ENCODE data around the gene TPPP2. TPM values are rescaled to one million over a fixed set of nuclear protein-coding genes. Genes with fewer than 3 reads are reported as not detected.
"Not testable (repeated sequence)": the region's sequence is repeated elsewhere in the genome, so short reads cannot be mapped to it uniquely, and the experiment has no call there.

TPPP2 gene
- total RNA-seq, 2 experiments from 2014 or later = not detected

GRCh38 chr14:20999591-20999990, 30.4 kb upstream of the TPPP2 start:
- Mint-ChIP-seq H3K36me3 (ENCODE audit: low read depth) (peaks cover 39% of the 10 kb centered on the region), H3K27ac (no peak overlapping the region), H3K27me3 (no peaks in the 10 kb centered on the region), H3K4me1 (ENCODE audit: low read depth) (peaks cover 34% of the 10 kb centered on the region), H3K4me3 (no peak overlapping the region), H3K9me3 (no peaks in the 10 kb centered on the region)
- DNase-seq = no peak
- intact Hi-C loops (cut with DNase I, micrococcal nuclease) = no loop called here
- TF ChIP-seq CTCF (IDR thresholded peaks at IDR 0.05) = no peak
- CTCF ChIA-PET = no interaction called here
- Histone ChIP-seq H3K27me3 (ENCODE audit: control insufficient read depth in 1 of 2, insufficient read depth in 2 of 2, low read length in 2 of 2) (no peaks in the 10 kb centered on the region), H3K27ac (ENCODE audit: low read depth in 1 of 2, low read length in 2 of 2) (no peak overlapping the region), H3K4me3 (ENCODE audit: low read length) (no peak overlapping the region), H3K36me3 (ENCODE audit: insufficient read depth, low read length) (peaks cover 28% of the 10 kb centered on the region), H3K4me1 (ENCODE audit: insufficient read depth, low read length) (no peaks in the 10 kb centered on the region), H3K9me3 (ENCODE audit: control insufficient read depth in 1 of 2, insufficient read depth in 1 of 2, low read length in 2 of 2) (no peaks in the 10 kb centered on the region)
- no peak for ATAC-seq (ENCODE audit: poor library complexity)
- POLR2A ChIA-PET = no interaction called here

GRCh38 chr14:21001218-21001617, 28.8 kb upstream of the TPPP2 start:
- H3K4me3 Mint-ChIP-seq = no peak overlapping the region
- no peak overlapping the region for H3K27ac Mint-ChIP-seq
- Histone ChIP-seq H3K27ac (ENCODE audit: low read depth in 1 of 2, low read length in 2 of 2) (no peak overlapping the region), H3K27me3 (ENCODE audit: control insufficient read depth in 1 of 2, insufficient read depth in 2 of 2, low read length in 2 of 2) (no peaks in the 10 kb centered on the region), H3K4me1 (ENCODE audit: insufficient read depth, low read length) (no peaks in the 10 kb centered on the region), H3K36me3 (ENCODE audit: insufficient read depth, low read length) (peaks cover 12% of the 10 kb centered on the region), H3K4me3 (ENCODE audit: low read length) (no peak overlapping the region), H3K9me3 (ENCODE audit: control insufficient read depth in 1 of 2, insufficient read depth in 1 of 2, low read length in 2 of 2) (no peaks in the 10 kb centered on the region)
- no peaks in the 10 kb centered on the region for H3K27me3 Mint-ChIP-seq
- intact Hi-C loops (cut with DNase I, micrococcal nuclease) = no loop called here
- ATAC-seq (ENCODE audit: poor library complexity) (no peak), DNase-seq (no peak)
- peaks cover 23% of the 10 kb centered on the region for H3K36me3 Mint-ChIP-seq (ENCODE audit: low read depth)
- no peak for TF ChIP-seq CTCF (IDR thresholded peaks at IDR 0.05)
- H3K9me3 Mint-ChIP-seq = no peaks in the 10 kb centered on the region
- H3K4me1 Mint-ChIP-seq (ENCODE audit: low read depth) = peaks cover 22% of the 10 kb centered on the region
- ChIA-PET CTCF (interaction anchor here (1.5 kb wide), 1 partner anchor 14 kb away, joined by 3 read pairs; no protein-coding TSS in a partner anchor), POLR2A (interaction anchor here (0.6 kb wide), 1 partner anchor 128 kb away, joined by 3 read pairs; no protein-coding TSS in a partner anchor)

GRCh38 chr14:21003788-21004346, 26.1 kb upstream of the TPPP2 start:
- no peak overlapping the region for H3K4me3 Mint-ChIP-seq
- intact Hi-C loops (cut with DNase I, micrococcal nuclease) = no loop called here
- DNase-seq (no peak), ATAC-seq (ENCODE audit: poor library complexity) (no peak)
- no peaks in the 10 kb centered on the region for H3K9me3 Mint-ChIP-seq
- Histone ChIP-seq H3K36me3 (ENCODE audit: insufficient read depth, low read length) (no peaks in the 10 kb centered on the region), H3K4me3 (ENCODE audit: low read length) (no peak overlapping the region), H3K4me1 (ENCODE audit: insufficient read depth, low read length) (no peaks in the 10 kb centered on the region), H3K27ac (ENCODE audit: low read depth in 1 of 2, low read length in 2 of 2) (no peak overlapping the region), H3K27me3 (ENCODE audit: control insufficient read depth in 1 of 2, insufficient read depth in 2 of 2, low read length in 2 of 2) (no peaks in the 10 kb centered on the region), H3K9me3 (ENCODE audit: control insufficient read depth in 1 of 2, insufficient read depth in 1 of 2, low read length in 2 of 2) (no peaks in the 10 kb centered on the region)
- H3K27me3 Mint-ChIP-seq = no peaks in the 10 kb centered on the region
- TF ChIP-seq CTCF (IDR thresholded peaks at IDR 0.05) = no peak
- ChIA-PET CTCF (interaction anchor here (0.5 to 2.1 kb wide), 4 partner anchors 11 to 440 kb away, joined by 3 to 7 read pairs (median 4); no protein-coding TSS in a partner anchor), POLR2A (no interaction called here)
- no peaks in the 10 kb centered on the region for H3K36me3 Mint-ChIP-seq (ENCODE audit: low read depth)
- H3K27ac Mint-ChIP-seq = no peak overlapping the region
- no peaks in the 10 kb centered on the region for H3K4me1 Mint-ChIP-seq (ENCODE audit: low read depth)

GRCh38 chr14:21009721-21010120, 20.3 kb upstream of the TPPP2 start:
- intact Hi-C loops (cut with DNase I, micrococcal nuclease) = loop anchor here in 1 of 2 experiments (10.0 kb wide), 1 partner anchor 545 kb away; no protein-coding TSS in a partner anchor
- H3K9me3 ChIP-seq (ENCODE audit: control insufficient read depth in 1 of 2, insufficient read depth in 1 of 2, low read length in 2 of 2); H3K4me1 Mint-ChIP-seq (ENCODE audit: low read depth); H3K9me3 Mint-ChIP-seq; DNase-seq; H3K27ac Mint-ChIP-seq; H3K4me3 ChIP-seq (ENCODE audit: low read length); H3K4me3 Mint-ChIP-seq; CTCF ChIA-PET; H3K4me1 ChIP-seq (ENCODE audit: insufficient read depth, low read length); H3K27ac ChIP-seq (ENCODE audit: low read depth in 1 of 2, low read length in 2 of 2); ATAC-seq (ENCODE audit: poor library complexity); H3K36me3 ChIP-seq (ENCODE audit: insufficient read depth, low read length); H3K36me3 Mint-ChIP-seq (ENCODE audit: low read depth); H3K27me3 ChIP-seq (ENCODE audit: control insufficient read depth in 1 of 2, insufficient read depth in 2 of 2, low read length in 2 of 2): not testable (repeated sequence)
- POLR2A ChIA-PET = interaction anchor here (0.8 kb wide), 1 partner anchor 13 kb away, joined by 4 read pairs; no protein-coding TSS in a partner anchor
- H3K27me3 Mint-ChIP-seq = peaks cover 22% of the 10 kb centered on the region

Data from CD4-positive, alpha-beta T cell (primary cell).